ENCODE measurements around the gene ALDH1A2.

The ALDH1A2 gene

GRCh38 chr15:58057559-58057958, 8.0 kb downstream of the ALDH1A2 start:
- H3K4me1 ChIP-seq (ENCODE audit: control insufficient read depth, insufficient read depth, low read depth, low read length) = no peaks in the 10 kb centered on the region
- H4K8ac ChIP-seq (ENCODE audit: low read length) = no peak overlapping the region
- H2BK120ac ChIP-seq (ENCODE audit: low read depth, low read length) = no peak overlapping the region
- DNase-seq = no peak
- WGBS = 80% methylated on average over 1 of the region's 1 CpG
- no peaks in the 10 kb centered on the region for H3K79me1 ChIP-seq (replicated peaks; ENCODE audit: low read length, poor library complexity, severe bottlenecking)
- no peak overlapping the region for H3K27ac ChIP-seq (ENCODE audit: low read length, poor library complexity, severe bottlenecking)
- no peaks in the 10 kb centered on the region for H3K36me3 ChIP-seq (ENCODE audit: control insufficient read depth in 1 of 2, insufficient read depth in 2 of 2, low read depth in 1 of 2, low read length in 2 of 2)
- H2AK5ac ChIP-seq (ENCODE audit: low read length, severe bottlenecking) = no peak overlapping the region
- H3K27me3 ChIP-seq (ENCODE audit: control insufficient read depth in 1 of 2, insufficient read depth in 1 of 2, low read length in 2 of 2) = peaks cover 14 to 18% of the 10 kb centered on the region in 2 experiments
- H3K18ac ChIP-seq (ENCODE audit: low read depth in 1 of 2, low read length in 2 of 2) = no peak overlapping the region
- H3K4ac ChIP-seq (ENCODE audit: low read depth in 1 of 2, low read length in 2 of 2) = no peak overlapping the region
- H2BK15ac ChIP-seq (ENCODE audit: low read depth, poor library complexity, severe bottlenecking) = no peak overlapping the region
- H2AFZ ChIP-seq (ENCODE audit: low read depth, low read length) = no peak overlapping the region
- H3K23ac ChIP-seq (ENCODE audit: low read length in 2 of 2) = no peak overlapping the region
- H3K9ac ChIP-seq (ENCODE audit: low read length) = no peak overlapping the region
- no peak overlapping the region for H3K4me2 ChIP-seq (ENCODE audit: low read length, poor library complexity, severe bottlenecking)
- H3K9me3 ChIP-seq (ENCODE audit: control insufficient read depth, low read length) = no peaks in the 10 kb centered on the region
- no peak overlapping the region for H3K4me3 ChIP-seq (ENCODE audit: insufficient read depth in 1 of 2, low read depth in 1 of 2, low read length in 2 of 2)
- no peak overlapping the region for H3K14ac ChIP-seq (ENCODE audit: low read length in 2 of 2)
- H2BK5ac ChIP-seq (ENCODE audit: low read depth, low read length, poor library complexity, severe bottlenecking) = no peak overlapping the region
- no peak overlapping the region for H2BK12ac ChIP-seq (ENCODE audit: low read length in 2 of 2)
- no peak overlapping the region for H4K91ac ChIP-seq (ENCODE audit: low read length)

GRCh38 chr15:58056015-58056414, 9.5 kb downstream of the ALDH1A2 start:
- no peaks in the 10 kb centered on the region for H3K79me1 ChIP-seq (replicated peaks; ENCODE audit: low read length, poor library complexity, severe bottlenecking)
- no peaks in the 10 kb centered on the region for H3K4me1 ChIP-seq (ENCODE audit: control insufficient read depth, insufficient read depth, low read depth, low read length)
- no peak overlapping the region for H2AFZ ChIP-seq (ENCODE audit: low read depth, low read length)
- H2AK5ac ChIP-seq (ENCODE audit: low read length, severe bottlenecking) = no peak overlapping the region
- no peaks in the 10 kb centered on the region for H3K9me3 ChIP-seq (ENCODE audit: control insufficient read depth, low read length)
- no peak overlapping the region for H3K18ac ChIP-seq (ENCODE audit: low read depth in 1 of 2, low read length in 2 of 2)
- H3K27me3 ChIP-seq (ENCODE audit: control insufficient read depth in 1 of 2, insufficient read depth in 1 of 2, low read length in 2 of 2) = peaks cover 7 to 10% of the 10 kb centered on the region in 2 experiments
- H4K91ac ChIP-seq (ENCODE audit: low read length) = no peak overlapping the region
- H2BK12ac ChIP-seq (ENCODE audit: low read length in 2 of 2) = no peak overlapping the region
- no peak overlapping the region for H3K9ac ChIP-seq (ENCODE audit: low read length)
- no peak overlapping the region for H3K4ac ChIP-seq (ENCODE audit: low read depth in 1 of 2, low read length in 2 of 2)
- no CpG with 5 or more reads among the region's 4 CpGs for WGBS
- no peak overlapping the region for H3K4me3 ChIP-seq (ENCODE audit: insufficient read depth in 1 of 2, low read depth in 1 of 2, low read length in 2 of 2)
- DNase-seq = no peak
- H3K4me2 ChIP-seq (ENCODE audit: low read length, poor library complexity, severe bottlenecking) = no peak overlapping the region
- no peak overlapping the region for H3K14ac ChIP-seq (ENCODE audit: low read length in 2 of 2)
- H2BK120ac ChIP-seq (ENCODE audit: low read depth, low read length) = no peak overlapping the region
- no peak overlapping the region for H3K23ac ChIP-seq (ENCODE audit: low read length in 2 of 2)
- no peak overlapping the region for H2BK15ac ChIP-seq (ENCODE audit: low read depth, poor library complexity, severe bottlenecking)
- no peak overlapping the region for H4K8ac ChIP-seq (ENCODE audit: low read length)
- H3K36me3 ChIP-seq (ENCODE audit: control insufficient read depth in 1 of 2, insufficient read depth in 2 of 2, low read depth in 1 of 2, low read length in 2 of 2) = no peaks in the 10 kb centered on the region
- H2BK5ac ChIP-seq (ENCODE audit: low read depth, low read length, poor library complexity, severe bottlenecking) = no peak overlapping the region
- no peak overlapping the region for H3K27ac ChIP-seq (ENCODE audit: low read length, poor library complexity, severe bottlenecking)

- Histone ChIP-seq H2BK120ac (ENCODE audit: low read depth, low read length) (no peak overlapping the region), H3K9ac (ENCODE audit: low read length) (no peak overlapping the region), H3K18ac (ENCODE audit: low read depth in 1 of 2, low read length in 2 of 2) (no peak overlapping the region), H3K4me3 (ENCODE audit: insufficient read depth in 1 of 2, low read depth in 1 of 2, low read length in 2 of 2) (no peak overlapping the region), H2BK12ac (ENCODE audit: low read length in 2 of 2) (no peak overlapping the region), H3K79me1 (replicated peaks; ENCODE audit: low read length, poor library complexity, severe bottlenecking) (no peaks in the 10 kb centered on the region), H2AK5ac (ENCODE audit: low read length, severe bottlenecking) (no peak overlapping the region), H3K27me3 (ENCODE audit: control insufficient read depth in 1 of 2, insufficient read depth in 1 of 2, low read length in 2 of 2) (peaks cover under 1 to 4% of the 10 kb centered on the region in 2 experiments), H3K9me3 (ENCODE audit: control insufficient read depth, low read length) (no peaks in the 10 kb centered on the region), H2BK5ac (ENCODE audit: low read depth, low read length, poor library complexity, severe bottlenecking) (no peak overlapping the region), H3K4ac (ENCODE audit: low read depth in 1 of 2, low read length in 2 of 2) (no peak overlapping the region), H3K14ac (ENCODE audit: low read length in 2 of 2) (no peak overlapping the region), H3K4me2 (ENCODE audit: low read length, poor library complexity, severe bottlenecking) (no peak overlapping the region), H3K27ac (ENCODE audit: low read length, poor library complexity, severe bottlenecking) (no peak overlapping the region), H3K23ac (ENCODE audit: low read length in 2 of 2) (no peak overlapping the region), H2AFZ (ENCODE audit: low read depth, low read length) (no peak overlapping the region), H3K36me3 (ENCODE audit: control insufficient read depth in 1 of 2, insufficient read depth in 2 of 2, low read depth in 1 of 2, low read length in 2 of 2) (no peaks in the 10 kb centered on the region), H4K91ac (ENCODE audit: low read length) (no peak overlapping the region), H3K4me1 (ENCODE audit: control insufficient read depth, insufficient read depth, low read depth, low read length) (no peaks in the 10 kb centered on the region), H4K8ac (ENCODE audit: low read length) (no peak overlapping the region), H2BK15ac (ENCODE audit: low read depth, poor library complexity, severe bottlenecking) (no peak overlapping the region)
- no peak for DNase-seq
- WGBS = 89% methylated on average over 2 of the region's 4 CpGs
Observed at GRCh38 chr15:58053315-58054153, 12.0 kb downstream of the ALDH1A2 start.

- Histone ChIP-seq H3K9me3 (ENCODE audit: control insufficient read depth, low read length) (no peaks in the 10 kb centered on the region), H3K27ac (ENCODE audit: low read length, poor library complexity, severe bottlenecking) (no peak overlapping the region), H3K79me1 (replicated peaks; ENCODE audit: low read length, poor library complexity, severe bottlenecking) (no peaks in the 10 kb centered on the region), H3K14ac (ENCODE audit: low read length in 2 of 2) (no peak overlapping the region), H2BK12ac (ENCODE audit: low read length in 2 of 2) (no peak overlapping the region), H3K23ac (ENCODE audit: low read length in 2 of 2) (no peak overlapping the region), H3K27me3 (ENCODE audit: control insufficient read depth in 1 of 2, insufficient read depth in 1 of 2, low read length in 2 of 2) (peaks cover 4 to 5% of the 10 kb centered on the region in 2 experiments), H3K4me1 (ENCODE audit: control insufficient read depth, insufficient read depth, low read depth, low read length) (no peaks in the 10 kb centered on the region), H2AK5ac (ENCODE audit: low read length, severe bottlenecking) (no peak overlapping the region), H3K4me3 (ENCODE audit: insufficient read depth in 1 of 2, low read depth in 1 of 2, low read length in 2 of 2) (no peak overlapping the region), H4K8ac (ENCODE audit: low read length) (no peak overlapping the region), H3K4me2 (ENCODE audit: low read length, poor library complexity, severe bottlenecking) (no peak overlapping the region), H2AFZ (ENCODE audit: low read depth, low read length) (no peak overlapping the region), H3K9ac (ENCODE audit: low read length) (no peak overlapping the region), H3K4ac (ENCODE audit: low read depth in 1 of 2, low read length in 2 of 2) (no peak overlapping the region), H2BK5ac (ENCODE audit: low read depth, low read length, poor library complexity, severe bottlenecking) (no peak overlapping the region), H2BK120ac (ENCODE audit: low read depth, low read length) (no peak overlapping the region), H4K91ac (ENCODE audit: low read length) (no peak overlapping the region), H2BK15ac (ENCODE audit: low read depth, poor library complexity, severe bottlenecking) (no peak overlapping the region), H3K36me3 (ENCODE audit: control insufficient read depth in 1 of 2, insufficient read depth in 2 of 2, low read depth in 1 of 2, low read length in 2 of 2) (no peaks in the 10 kb centered on the region), H3K18ac (ENCODE audit: low read depth in 1 of 2, low read length in 2 of 2) (no peak overlapping the region)
- WGBS = 89% methylated on average over 4 of the region's 5 CpGs
- no peak for DNase-seq
Observed at GRCh38 chr15:58052334-58052733, 13.2 kb downstream of the ALDH1A2 start.

Data from mesenchymal stem cell (in vitro differentiated cells and primary cell).